HG02970 (cell line): Measurements from ENCODE around the gene CTBP2.

Source experiments
- ATAC-seq: cut with Tn5 transposase; IDR thresholded peaks from one replicate; pipeline ENCODE4 v1.9.1; 2021; ENCODE audit warnings: mild to moderate bottlenecking, moderate library complexity, moderate number of reproducible peaks; ENCODE audit not compliant: unreplicated experiment, low FRiP score

Gene CTBP2

DNA sequence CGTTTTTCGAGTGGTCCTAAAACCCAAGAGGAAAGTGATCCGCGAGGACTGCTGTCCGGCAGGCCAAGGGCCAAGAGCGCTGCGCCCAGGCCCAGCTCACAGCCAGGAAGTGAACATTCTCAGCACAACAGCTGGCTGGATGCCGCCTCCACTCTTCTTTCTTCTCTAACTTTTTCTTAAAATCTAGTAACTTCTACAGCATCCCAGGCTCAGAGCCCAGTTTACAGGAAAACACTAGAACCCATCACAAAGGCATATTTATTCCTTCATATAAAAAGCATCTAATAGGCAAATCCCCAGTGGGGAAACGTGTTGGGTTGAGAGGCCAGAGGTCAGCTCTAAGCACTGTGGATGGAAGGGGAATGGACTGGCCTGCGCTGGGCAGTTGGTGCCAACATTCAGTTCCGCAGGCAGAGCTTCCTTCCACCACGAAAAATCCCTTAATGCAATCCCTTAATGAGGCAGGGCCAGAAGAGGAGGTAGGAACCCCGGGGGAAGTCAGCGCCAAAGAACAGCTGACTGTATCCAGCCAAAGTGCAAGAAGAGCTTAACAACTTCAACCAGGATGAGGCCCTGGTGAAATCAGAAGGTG lies 143.7 kb downstream of the CTBP2 start:
- no peak for ATAC-seq

GRCh38 chr10:125016123-125016522 lies 144.2 kb downstream of the CTBP2 start:
- ATAC-seq, result no peak

DNA sequence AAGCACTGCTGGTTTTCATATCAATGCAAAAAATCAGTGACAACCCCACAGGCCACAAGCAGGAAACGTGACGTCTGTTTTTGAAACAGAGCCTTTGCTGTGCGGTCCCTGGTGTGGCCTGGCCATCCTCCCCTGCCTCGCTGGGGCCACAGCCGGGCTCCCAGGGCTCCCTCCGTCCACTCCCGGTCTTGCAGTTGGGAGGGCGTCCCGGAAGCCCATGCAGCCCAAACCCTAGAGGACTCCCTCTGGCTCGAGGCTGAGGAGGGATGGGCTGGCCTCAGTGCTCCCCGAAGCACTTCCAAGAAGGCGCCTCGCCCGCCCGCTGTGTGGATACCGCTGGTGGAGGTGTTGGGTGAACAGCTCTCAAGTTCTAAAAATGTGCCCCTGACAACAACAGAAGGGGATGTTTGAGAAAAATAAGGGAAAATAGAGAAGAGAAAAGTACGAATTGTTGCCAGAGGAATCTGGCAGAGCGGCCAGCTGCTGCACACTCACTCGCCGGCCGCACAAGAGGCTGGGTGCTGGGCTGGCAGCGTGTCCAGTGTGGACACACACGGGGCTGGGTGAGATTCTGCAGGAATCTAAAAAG lies 144.9 kb downstream of the CTBP2 start:
- ATAC-seq, result no peak

DNA sequence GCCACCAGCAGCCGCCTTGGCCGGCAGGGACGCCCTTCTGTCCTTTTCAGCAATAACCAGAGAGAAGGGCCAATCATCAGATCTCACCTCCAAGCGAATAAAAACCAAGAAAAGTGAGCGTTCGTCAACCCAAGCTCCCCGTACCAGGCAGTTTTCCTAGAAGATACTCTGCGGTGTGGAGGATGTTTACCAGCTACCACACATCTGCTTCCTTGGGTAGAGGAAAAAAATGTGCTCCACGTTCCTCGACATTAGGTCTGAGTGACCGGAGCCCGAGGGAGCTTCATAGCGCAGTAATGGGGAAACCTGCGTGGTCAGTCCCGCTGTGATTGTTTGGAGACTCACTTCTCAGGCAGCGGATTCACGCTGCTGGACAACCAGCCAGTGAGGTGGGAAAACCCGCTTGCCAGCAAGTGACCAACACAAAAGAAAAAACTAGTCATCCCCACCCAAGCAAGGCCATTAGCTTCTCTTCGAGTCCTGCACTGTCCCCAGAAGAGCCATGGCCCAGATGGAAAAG lies 145.5 kb downstream of the CTBP2 start:
- ATAC-seq, result no peak

GRCh38 chr10:125014086-125014830 lies 146.1 kb downstream of the CTBP2 start:
- no peak for ATAC-seq

DNA sequence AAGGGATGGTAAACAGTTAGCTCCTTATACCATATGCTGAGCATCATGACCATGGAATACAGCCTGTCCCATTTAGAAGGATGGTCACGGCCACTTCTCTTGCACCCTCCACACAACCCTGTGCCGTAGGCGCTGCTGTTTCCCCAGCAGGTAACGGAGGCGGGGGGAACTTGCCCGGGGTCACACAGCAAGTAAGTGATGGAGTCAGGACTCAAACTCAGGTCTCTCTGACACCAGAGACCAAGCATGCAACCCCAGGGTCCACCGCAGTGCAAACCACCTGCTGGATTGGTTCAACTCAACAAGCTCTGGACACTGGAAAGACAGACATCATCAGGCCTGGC lies 146.9 kb downstream of the CTBP2 start:
- no peak for ATAC-seq

DNA sequence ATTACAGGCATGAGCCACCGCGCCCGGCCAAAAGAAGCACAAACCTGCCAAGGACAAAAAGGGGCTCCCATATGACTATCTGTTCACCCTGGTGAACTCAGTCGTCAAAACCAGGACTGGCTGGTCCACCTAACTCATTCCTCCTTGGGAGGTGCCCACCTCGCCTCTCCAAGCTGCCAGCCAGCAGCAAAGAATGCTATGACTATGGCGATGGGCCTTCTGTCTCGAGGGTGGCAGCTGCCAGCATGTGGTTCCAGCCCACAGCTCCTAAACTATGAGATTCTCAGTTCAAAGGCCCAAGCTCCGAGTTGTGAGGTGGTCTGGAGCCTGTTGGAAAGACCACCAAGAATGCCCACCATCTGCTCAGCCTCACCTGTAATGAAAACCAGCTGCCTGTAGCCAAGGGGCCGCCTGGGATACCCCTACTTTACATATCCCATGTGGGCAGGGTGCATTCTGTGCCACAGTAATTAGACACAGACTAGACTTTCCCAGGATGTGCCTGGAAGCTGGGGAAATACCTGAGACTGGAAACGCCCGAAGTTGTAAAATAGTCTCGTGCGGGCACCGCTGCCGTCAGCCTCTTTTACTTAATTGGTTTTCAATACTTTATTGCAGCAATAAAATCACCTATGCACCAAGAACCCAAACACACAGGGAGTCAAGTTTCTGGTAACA lies 147.4 kb downstream of the CTBP2 start:
- no peak for ATAC-seq

DNA sequence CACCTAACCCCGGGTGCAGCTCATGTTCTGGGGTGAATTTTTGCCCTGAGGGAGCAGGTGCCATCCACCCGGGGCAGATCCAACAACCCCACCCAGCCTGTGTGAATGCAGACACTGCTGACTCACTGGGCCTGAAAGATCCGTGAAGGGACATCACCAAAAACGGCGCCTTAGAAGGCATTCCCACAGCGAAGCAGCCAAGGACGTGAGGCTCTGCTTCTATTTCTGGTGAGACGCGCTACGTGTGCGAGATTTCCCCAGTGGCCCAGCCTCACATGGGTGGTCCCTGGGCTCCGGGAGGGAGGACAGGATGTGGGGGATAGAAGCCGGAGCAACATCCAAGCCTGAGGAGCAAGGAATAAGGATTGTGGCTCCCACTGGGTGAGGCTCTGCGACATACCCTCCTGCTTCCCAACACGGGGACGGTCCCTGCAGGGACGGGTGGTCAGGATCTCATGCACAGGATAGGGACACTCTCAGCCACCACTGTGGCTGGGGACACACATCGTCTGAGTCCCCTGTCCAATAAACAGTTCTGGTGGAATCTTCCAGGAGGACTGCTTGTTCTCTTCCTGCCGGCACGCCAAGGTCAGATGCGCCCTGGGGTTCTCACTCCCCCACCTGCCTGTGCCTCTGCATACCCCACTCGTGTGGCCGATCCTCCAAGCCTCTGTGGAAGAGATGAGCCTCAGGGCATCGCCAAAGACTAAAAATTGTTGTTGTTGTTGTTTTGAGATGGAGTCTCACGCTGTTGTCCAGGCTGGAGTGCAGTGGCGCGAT lies 148.2 kb downstream of the CTBP2 start:
- ATAC-seq, result no peak

DNA sequence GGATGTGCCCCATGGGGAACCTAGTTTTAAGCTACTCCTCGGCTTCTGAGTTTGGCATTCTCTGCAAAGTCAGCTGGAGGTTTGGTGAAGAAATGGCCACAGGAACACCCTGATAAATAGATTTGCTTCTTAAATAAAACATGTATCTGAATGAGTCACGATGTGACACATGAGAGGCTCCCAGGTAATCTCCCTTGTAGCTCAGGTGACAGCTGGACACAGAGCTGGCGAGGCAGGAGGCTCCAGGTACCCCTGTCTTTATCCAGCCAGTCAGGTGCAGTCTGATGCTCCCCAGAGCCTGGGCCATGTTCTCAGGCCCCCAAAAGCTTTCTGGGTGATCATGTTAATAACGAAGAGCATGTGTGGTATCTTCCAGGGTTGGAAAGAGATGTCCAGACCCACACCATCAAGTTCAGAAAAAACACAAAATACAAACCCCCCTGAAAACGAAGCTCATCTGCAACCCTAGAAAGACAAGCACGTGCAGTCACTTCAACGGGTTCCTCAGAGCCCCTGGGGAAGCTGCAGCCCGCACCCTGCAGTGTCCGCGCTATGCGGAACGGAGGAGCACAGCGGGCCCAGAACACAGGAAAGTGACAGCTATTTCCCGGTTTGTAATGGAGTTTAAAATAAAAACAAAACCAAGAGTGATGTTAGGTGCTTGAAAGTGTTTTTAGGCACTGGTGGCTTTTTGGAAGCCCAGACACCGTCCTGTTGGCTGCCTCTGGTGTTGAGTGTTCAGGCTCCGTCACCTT lies 149.0 kb downstream of the CTBP2 start:
- no peak for ATAC-seq

DNA sequence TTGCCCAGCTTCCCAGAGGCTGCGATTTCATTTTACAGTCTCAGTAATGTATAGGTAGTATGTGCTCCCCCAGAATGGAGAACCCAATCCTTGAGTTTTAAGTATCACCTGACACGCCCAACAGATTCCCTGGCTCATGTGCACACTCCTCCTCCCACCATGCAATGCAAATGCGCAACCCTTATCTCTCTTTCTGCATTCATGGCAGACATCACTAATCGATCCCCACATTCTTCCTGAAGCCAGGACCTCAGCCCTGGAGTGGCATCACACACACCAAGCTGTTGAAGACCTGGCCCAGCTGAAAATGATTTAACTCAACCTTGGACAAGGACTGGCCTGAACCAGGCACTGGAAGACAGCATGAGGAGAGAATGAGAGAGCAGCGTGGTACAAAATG lies 150.0 kb downstream of the CTBP2 start:
- ATAC-seq, result no peak

GRCh38 chr10:125009661-125010161 lies 150.7 kb downstream of the CTBP2 start:
- no peak for ATAC-seq

- ATAC-seq, result no peak
Observed at GRCh38 chr10:125008689-125009638, 151.4 kb downstream of the CTBP2 start.

DNA sequence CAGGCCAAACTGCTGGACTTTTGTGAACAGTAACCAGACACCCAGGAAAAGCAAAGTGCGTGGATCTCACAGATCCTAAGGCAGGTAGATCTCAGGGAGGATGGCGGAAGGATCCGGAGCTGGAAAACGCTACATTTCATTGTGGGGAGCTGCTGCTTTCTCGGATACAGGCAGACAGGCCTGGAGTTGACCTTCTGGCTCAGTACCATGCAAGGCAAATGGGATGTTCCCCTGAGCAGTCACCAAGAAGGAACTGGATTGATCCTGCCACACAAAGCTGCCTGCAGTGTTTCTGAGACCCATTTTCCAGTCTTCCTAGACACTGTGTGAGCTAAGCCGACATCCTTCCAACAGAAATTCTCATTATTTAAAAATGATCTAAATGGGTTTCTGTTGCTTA lies 152.9 kb downstream of the CTBP2 start:
- no peak for ATAC-seq

GRCh38 chr10:125006921-125007426 lies 153.4 kb downstream of the CTBP2 start:
- ATAC-seq, result no peak

GRCh38 chr10:125006188-125006680 lies 154.1 kb downstream of the CTBP2 start:
- ATAC-seq, result no peak

GRCh38 chr10:125005312-125006187 lies 154.8 kb downstream of the CTBP2 start:
- ATAC-seq, result no peak
